GM18951 (cell line): ENCODE measurements around the gene WWC1.
"Not testable (repeated sequence)": the region's sequence is repeated elsewhere in the genome, so short reads cannot be mapped to it uniquely, and the experiment has no call there.

Experiments used
- POLR2A ChIP-seq: IDR thresholded peaks from 4 replicates; pipeline ENCODE4 v1.6.1; 2011; ENCODE audit warnings: mild to moderate bottlenecking; ENCODE audit not compliant: insufficient read length, insufficient read depth; ENCODE audit errors: extremely low read depth
- in situ Hi-C: fragments of 300-500 bp; cut with MboI; formaldehyde crosslinking; loops from one replicate; pipeline ENCODE4 v1.12.0; 2022; ENCODE audit warnings: low sequenced_read_pairs, mixed read lengths, inconsistent platforms; ENCODE audit not compliant: unreplicated experiment

WWC1 gene

GRCh38 chr5:168305281-168305680, 13.8 kb downstream of the WWC1 start:
- no peak for TF ChIP-seq POLR2A
- in situ Hi-C loops, result no loop called here

- TF ChIP-seq POLR2A, result no peak
- in situ Hi-C loops, result no loop called here
Observed at GRCh38 chr5:168307022-168307421, 15.6 kb downstream of the WWC1 start.

- no peak for TF ChIP-seq POLR2A
- in situ Hi-C loops, result no loop called here
Observed at GRCh38 chr5:168307925-168308584, 16.6 kb downstream of the WWC1 start.

GRCh38 chr5:168308976-168309598, 17.6 kb downstream of the WWC1 start:
- in situ Hi-C loops, result no loop called here
- no peak for TF ChIP-seq POLR2A

- in situ Hi-C loops, result not testable (repeated sequence)
Observed at GRCh38 chr5:168310541-168310940, 19.1 kb downstream of the WWC1 start.

GRCh38 chr5:168311061-168311566, 19.7 kb downstream of the WWC1 start:
- TF ChIP-seq POLR2A, result no peak
- in situ Hi-C loops, result no loop called here

GRCh38 chr5:168312606-168313295, 21.3 kb downstream of the WWC1 start:
- in situ Hi-C loops, result no loop called here
- no peak for TF ChIP-seq POLR2A

- in situ Hi-C loops, result no loop called here
- TF ChIP-seq POLR2A, result no peak
Observed at GRCh38 chr5:168313596-168314204, 22.3 kb downstream of the WWC1 start.

- TF ChIP-seq POLR2A, result no peak
Observed at GRCh38 chr5:168314735-168315411, 23.4 kb downstream of the WWC1 start.

GRCh38 chr5:168315416-168316138, 24.1 kb downstream of the WWC1 start:
- in situ Hi-C loops, result no loop called here
- TF ChIP-seq POLR2A, result no peak

More at GRCh38 chr5:168314735-168315411, 23.4 kb downstream of the WWC1 start:
- in situ Hi-C loops, result no loop called here

- in situ Hi-C loops, result no loop called here
- no peak for TF ChIP-seq POLR2A
Observed at GRCh38 chr5:168316139-168316578, 24.7 kb downstream of the WWC1 start.

GRCh38 chr5:168317096-168317520, 25.7 kb downstream of the WWC1 start:
- no peak for TF ChIP-seq POLR2A
- in situ Hi-C loops, result no loop called here
